ENCODE measurements around the gene ATCAY. TPM values are rescaled to one million over a fixed set of nuclear protein-coding genes. Genes with fewer than 3 reads are reported as not detected.

ATCAY gene
- total RNA-seq, 1 donor from 2014 or later: not detected

DNA sequence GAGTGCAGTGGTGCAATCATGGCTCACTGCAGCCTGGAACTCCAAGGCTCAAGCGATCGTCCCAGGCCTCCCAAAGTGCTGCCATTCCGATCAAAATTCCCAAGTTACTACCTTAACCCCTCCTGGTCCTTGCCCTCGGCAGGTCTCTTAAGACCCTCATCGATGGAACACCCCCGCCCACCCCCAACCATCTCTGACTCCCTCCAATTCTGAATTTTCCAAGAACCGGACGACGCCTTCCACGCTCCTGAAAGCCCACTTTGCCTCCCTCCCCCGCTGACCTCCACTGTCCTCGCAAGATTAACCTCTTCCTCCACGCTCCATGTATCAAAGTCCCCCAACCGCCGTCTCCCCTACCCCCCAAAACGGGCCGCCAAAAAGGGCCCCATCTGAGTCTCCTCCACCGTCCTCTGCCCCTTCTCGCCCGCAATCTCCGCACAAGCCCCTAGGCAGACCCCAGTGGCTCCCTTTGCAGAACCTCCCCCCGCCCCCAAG lies 89.9 kb downstream of the ATCAY start:
- no peak for DNase-seq (ENCODE audit: low read depth)

DNA sequence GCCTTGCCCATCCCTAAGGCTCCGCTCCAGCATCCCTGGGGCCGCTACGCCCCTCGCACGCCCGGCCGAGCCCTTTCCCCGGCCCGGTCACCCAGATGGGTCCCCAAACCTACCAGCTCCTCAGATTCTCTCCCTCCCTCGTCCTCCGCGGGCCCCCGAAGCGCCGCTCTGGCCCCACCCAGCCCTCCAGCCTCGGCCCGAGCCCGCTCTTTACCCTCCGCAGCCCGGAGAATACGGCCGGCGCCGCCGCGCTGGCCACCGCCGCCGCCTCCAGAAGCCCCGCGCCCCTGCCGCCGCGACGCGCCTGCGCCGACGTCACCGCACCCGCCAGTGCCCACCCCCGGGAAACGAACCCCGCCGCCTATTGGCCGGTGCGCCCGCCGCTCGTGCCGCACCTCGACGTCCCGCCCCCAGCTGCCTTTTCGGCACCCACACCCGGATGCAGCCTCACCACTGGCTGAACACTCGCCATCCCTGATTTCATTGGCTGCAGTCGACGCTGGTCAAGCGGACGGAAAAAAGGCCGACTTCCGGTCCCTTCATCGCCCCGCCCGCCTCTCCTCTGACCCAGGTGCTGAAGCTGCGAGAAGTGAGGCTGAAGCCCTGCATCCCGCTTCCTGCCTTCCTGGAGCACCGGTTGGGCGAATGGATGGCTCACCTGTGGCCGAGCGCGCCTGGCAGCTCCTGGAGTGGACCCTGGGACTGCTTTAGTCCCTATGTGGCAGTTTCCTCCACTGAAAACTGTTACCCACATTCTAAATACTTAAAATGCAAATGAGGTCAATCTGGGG lies 90.5 kb downstream of the ATCAY start, which contains the start of gene DAPK3:
TSS of gene DAPK3 (minus strand) at position 292 of the 791 bp plus-strand sequence. CDS start 1,364 bp downstream, outside the sequence.
- DNase-seq (ENCODE audit: low read depth): peak; percentile 95

DNA sequence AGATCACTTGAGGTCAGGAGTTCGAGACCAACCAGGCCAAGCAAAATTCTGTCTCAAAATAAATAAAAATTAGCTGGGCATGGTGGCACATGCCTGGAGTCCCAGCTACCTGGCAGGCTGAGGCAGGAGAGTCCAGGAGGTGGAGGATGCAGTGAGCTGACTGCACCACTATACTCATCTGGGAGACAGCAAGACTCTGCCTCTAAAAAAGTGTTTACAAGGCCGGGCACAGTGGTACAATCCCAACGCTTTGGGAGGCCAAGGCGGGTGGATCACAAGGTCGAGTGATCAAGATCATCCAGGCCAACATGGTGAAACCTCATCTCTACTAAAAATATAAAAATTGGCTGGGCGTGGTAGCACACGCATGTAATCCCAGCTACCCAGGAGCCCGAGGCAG lies 94.7 kb downstream of the ATCAY start:
- no peak for DNase-seq (ENCODE audit: low read depth)

- DNase-seq (ENCODE audit: low read depth): no peak
These were observed 95.2 kb downstream of the ATCAY start for GRCh38 chr19:3975637-3976087.

DNA sequence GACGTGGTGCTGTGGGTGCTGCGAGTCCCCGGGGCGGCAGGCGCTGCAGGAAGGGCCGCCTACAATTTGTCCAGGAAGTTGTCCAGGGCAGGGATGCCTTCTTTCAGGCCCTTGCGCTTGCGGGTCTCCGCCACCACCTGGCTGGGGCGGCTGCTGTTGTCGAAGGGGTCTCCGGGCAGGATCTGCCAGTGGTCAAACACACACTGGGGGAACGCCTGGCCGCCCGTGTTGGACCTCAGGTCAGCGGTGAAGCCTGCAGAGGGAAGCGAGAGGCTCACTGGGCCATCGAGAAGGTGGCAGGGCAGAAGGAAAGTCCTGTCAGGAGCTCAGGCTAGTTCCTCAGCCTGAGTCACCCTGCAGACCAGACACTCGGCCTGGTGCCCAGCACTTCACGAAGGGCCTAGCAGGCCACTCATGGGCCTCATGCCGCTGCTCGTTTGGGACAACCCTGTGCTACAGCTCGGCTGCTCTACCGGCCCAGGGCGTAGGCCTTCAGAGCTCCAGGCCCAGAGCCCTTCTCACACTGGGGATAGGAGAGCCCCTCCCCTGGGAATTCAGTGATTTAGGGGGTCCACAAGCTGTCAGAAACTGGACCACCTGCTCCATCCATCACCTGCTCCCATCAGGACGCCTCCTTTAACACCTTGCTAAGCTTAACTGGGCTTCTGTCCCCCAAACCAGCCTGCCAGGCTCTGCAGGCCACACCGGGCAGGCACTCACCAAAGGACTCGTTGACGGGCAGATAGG lies 96.2 kb downstream of the ATCAY start:
- DNase-seq (ENCODE audit: low read depth): no peak

Other genes starting within 250 kb of the ATCAY start
- gene PIP5K1C, start 180.2 kb upstream of the ATCAY start, total RNA-seq: 8.0 and 38.4 TPM in 2 replicates
- 1.1 and 11.5 TPM in 2 replicates for gene TJP3, start 172.3 kb upstream of the ATCAY start, total RNA-seq
- 24.7 and 26.6 TPM in 2 replicates for gene APBA3, start 119.0 kb upstream of the ATCAY start, total RNA-seq
- 14.9 and 82.8 TPM in 2 replicates for gene MRPL54, start 118.0 kb upstream of the ATCAY start, total RNA-seq
- not detected in 2 replicates for gene RAX2, start 108.5 kb upstream of the ATCAY start, total RNA-seq
- 0.35 and 0.69 TPM in 2 replicates for gene MATK, start 94.3 kb upstream of the ATCAY start, total RNA-seq
- 0.25 TPM in 1 of 2 replicates, not detected in the other for gene ZFR2, start 11.6 kb upstream of the ATCAY start, total RNA-seq
- not detected in 2 replicates for gene NMRK2, start 52.4 kb downstream of the ATCAY start, total RNA-seq
- 217 and 258 TPM in 2 replicates for gene DAPK3, start 90.4 kb downstream of the ATCAY start, total RNA-seq
- gene EEF2, start 104.8 kb downstream of the ATCAY start, total RNA-seq: 1,993 and 2,707 TPM in 2 replicates
- gene PIAS4, start 127.1 kb downstream of the ATCAY start, total RNA-seq: 13.2 and 31.2 TPM in 2 replicates
- 22.6 and 38.1 TPM in 2 replicates for gene ZBTB7A, start 186.2 kb downstream of the ATCAY start, total RNA-seq
- gene MAP2K2, start 243.4 kb downstream of the ATCAY start, total RNA-seq: 124 and 126 TPM in 2 replicates